AG09319 (cell line): ENCODE data around the gene NUDT14.

Experiments used
- DNase-seq: peaks from one replicate; pipeline ENCODE4 v3.0.0-alpha.2; 2010; ENCODE audit warnings: low read depth; ENCODE audit errors: extremely low read depth
- CTCF ChIP-seq: IDR thresholded peaks from 2 replicates; pipeline ENCODE4 v1.5.1; 2011; ENCODE audit warnings: low read depth, mild to moderate bottlenecking, inconsistent platforms, low read length, moderate library complexity

NUDT14 gene

DNA sequence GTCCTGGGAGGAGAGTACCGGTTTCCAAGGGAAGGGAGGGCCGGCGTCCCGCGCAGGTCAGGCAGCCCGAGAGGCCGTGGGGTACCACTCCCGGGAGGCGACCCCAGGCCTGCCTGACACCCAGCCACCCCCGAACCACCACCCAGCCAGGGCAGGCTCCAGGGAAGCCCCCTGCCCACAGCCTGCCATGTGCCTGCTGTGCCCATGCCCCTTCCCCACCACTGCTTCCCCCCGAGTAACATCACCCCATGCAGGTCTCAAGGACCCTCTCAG is 2.3 kb downstream of the NUDT14 start:
- TF ChIP-seq CTCF = no peak
- DNase-seq = no peak

GRCh38 chr14:105178069-105178867 is 2.8 kb downstream of the NUDT14 start:
- no peak for TF ChIP-seq CTCF
- DNase-seq = no peak

DNA sequence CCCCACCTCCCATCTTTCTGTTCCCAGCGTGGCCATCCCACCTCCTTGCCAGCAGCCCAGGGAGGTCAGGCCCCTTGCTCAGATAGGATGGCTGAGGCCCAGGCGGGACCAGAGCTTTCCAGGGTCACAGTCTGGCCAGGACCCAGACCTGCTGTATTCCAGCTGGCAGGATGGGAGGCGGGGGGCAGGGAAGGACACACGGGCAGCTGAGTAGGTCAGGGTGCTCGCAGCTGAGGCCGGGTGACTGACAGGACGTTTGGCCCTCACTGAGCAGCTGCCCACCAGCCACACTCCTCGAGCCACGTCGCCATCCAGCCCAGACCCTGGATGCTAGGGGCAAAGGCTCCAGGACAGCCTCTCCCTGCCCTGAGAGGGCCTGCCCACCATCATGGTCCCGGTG is 4.0 kb downstream of the NUDT14 start:
- no peak for TF ChIP-seq CTCF
- no peak for DNase-seq

DNA sequence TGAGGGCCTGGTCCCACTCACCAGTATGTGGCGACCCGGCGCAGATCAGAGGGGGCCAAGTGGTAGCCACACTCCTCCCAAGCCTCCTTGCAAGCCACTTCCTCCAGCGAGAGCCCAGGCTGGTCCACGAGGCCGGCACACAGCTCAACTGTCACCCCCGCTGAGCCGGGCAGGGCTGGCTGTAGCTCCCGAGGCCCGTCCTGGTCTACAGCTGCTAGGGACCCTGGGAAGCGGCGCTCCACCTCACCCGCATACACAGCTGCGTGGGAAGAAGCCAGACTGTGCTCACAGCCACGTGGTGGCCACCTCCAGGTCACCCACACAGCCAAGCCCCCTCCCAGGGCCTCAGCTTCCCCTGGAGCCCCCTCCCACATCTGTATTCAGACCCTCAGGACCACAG is 4.6 kb downstream of the NUDT14 start:
- TF ChIP-seq CTCF = no peak
- DNase-seq = no peak

DNA sequence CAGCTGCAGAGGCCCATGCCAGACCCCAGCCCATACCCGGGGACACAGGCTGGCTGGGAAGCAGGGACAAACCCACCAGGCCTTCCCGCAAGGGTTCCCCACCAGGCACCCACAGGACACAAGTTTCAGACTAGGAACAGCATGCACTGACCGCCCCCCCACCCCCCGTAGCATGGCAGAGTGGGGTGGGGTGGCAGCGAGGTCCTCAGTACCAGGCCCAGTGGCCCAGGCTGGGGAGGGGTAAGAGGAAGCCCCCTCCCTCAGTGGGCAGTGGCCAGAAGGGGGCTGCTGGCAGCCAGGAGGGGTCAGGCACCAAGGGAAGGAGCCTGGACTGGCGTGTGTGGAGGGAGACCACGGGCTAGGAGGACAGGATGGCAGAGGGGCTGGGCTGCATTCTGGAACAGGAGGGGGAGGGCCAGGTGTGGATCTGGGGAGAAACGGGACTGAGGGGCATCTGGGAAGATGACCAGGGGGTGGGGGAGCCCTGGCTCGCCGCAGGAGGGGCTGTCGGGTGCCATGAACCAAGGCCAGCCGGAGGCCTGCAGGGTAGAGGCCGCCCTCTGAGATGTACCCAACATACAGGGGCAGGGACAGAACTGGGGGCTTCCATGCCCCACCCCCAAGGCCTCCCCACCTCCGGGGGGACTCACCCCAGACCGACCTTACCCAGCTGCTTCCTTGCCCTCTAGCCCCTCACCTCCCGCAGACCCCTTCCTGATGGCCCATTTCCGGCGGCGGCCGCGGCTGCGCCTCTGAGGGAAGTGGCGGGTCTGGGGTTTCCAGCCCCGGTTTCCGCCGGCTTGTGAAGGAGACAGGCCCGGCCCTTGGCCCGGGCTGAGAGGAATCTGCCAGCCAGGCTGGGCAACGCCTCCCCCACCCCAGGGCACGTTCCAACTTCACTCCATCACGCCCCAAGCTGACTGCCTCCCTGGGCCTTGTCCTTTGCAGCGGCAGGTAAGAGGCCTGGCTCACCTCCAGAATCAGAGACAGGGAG is 6.9 kb downstream of the NUDT14 start:
- no peak for DNase-seq
- no peak for TF ChIP-seq CTCF

DNA sequence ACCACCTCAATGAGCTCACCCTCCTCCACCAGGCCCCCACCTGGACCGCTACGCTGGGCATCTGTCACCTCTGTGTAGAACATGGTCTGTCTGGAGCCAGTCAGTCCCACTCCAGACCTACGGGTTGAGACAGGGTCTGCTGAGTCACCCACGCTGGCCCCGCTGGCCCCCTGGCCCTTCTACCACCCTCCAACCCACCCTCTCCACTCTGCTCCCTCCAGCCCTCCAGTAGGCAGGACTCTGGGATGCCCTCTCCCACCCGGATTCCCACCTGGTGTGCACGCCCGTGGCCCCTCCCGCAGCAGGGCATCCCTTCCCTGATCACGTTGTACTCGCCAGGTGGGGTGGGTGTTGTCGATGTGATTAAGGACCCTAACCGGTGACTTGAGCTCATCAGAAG is 8.0 kb downstream of the NUDT14 start:
- no peak for TF ChIP-seq CTCF
- no peak for DNase-seq

GRCh38 chr14:105172476-105172875 is 8.6 kb downstream of the NUDT14 start:
- no peak for TF ChIP-seq CTCF
- DNase-seq = no peak
